ENCODE measurements around the gene PTPRJ. TPM values are rescaled to one million over a fixed set of nuclear protein-coding genes. Genes with fewer than 3 reads are reported as not detected.

Gene PTPRJ
- total and polyA plus RNA-seq, 9 of the 15 experiments (the other 6 are each of a cell fraction or from before 2014, with no cell fraction given) = 0.56 to 10.7 (median 4.8) TPM

GRCh38 chr11:48114740-48115139 lies 134.4 kb downstream of the PTPRJ start (continued):
- peak; percentile 23 for TF ChIP-seq ZNF280A (IDR thresholded peaks at IDR 0.05; ENCODE audit: low read depth, partially characterized antibody)
- TF ChIP-seq HNRNPUL1 (IDR thresholded peaks at IDR 0.05; ENCODE audit: low read length) = no peak
- TF ChIP-seq TRIM24 (IDR thresholded peaks at IDR 0.05) = peak in 1 of 2 experiments; percentile 62; a peak in 2 of 4 replicates
- TF ChIP-seq RBM15 (IDR thresholded peaks at IDR 0.05; ENCODE audit: insufficient read depth, low read length) = no peak
- no peak for TF ChIP-seq ZZZ3 (IDR thresholded peaks at IDR 0.05)
- TF ChIP-seq HOMEZ (CRISPR knock-in tag; IDR thresholded peaks at IDR 0.05) = no peak

DNA sequence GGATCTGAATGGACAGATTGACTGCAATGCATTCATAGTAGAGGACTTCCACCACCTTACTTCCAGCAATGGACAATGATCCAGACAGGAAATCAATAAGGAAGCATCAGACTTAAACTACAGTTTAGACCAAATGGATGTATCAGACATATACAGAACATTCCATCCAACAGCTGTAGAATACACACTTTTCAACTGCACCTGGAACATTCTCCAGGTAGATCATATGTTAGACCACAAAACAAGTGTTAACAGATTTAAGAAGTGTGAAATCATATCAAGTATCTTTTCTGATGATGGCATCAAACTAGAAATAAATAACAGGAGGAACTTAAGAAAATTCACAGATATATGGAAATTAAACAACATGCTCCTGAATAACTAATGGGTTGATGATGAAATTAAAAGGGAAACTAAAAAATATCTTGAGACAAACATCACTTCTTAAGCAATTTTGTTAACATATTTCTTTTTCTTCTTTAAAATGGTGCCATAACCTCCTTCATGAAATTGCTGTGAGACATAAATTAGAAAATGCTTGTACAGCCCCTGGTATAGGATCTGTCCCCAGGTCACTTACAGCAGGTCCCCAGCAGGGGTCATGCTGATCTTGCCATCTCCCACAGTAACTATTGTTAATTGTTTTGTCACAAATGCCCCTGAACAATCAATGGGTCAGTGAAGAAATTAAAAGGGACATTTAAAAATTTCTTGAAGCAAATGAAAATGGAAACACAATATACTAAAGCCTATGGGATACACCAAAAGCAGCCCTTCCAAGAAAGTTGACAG lies 136.3 kb downstream of the PTPRJ start:
- Histone ChIP-seq H4K20me1 (replicated peaks; ENCODE audit: control insufficient read depth, insufficient read depth, low read length) (no peaks in the 10 kb centered on the region), H3K4me1 (replicated peaks in 1 of 2; ENCODE audit: control insufficient read depth in 2 of 2, insufficient read depth in 2 of 2, low read length in 2 of 2) (no peaks in the 10 kb centered on the region), H2AFZ (ENCODE audit: low read depth, low read length) (no peak overlapping the region), H3K27me3 (ENCODE audit: control insufficient read depth in 2 of 2, insufficient read depth in 2 of 2, low read length in 2 of 2) (no peaks in the 10 kb centered on the region), H3K9me3 (replicated peaks; ENCODE audit: control insufficient read depth, insufficient read depth, low read depth, low read length) (peaks cover 5% of the 10 kb centered on the region), H3K4me3 (no peak overlapping the region), H3K27ac (ENCODE audit: extremely low read depth, low read depth, low read length) (no peak overlapping the region), H3K4me2 (ENCODE audit: insufficient read depth, low read length) (no peak overlapping the region), H3K9me1 (ENCODE audit: control insufficient read depth, insufficient read depth, low read length) (no peaks in the 10 kb centered on the region), H3K36me3 (ENCODE audit: control insufficient read depth, insufficient read depth, low read length) (no peaks in the 10 kb centered on the region), H3K79me2 (ENCODE audit: control insufficient read depth, insufficient read depth, low read length) (no peaks in the 10 kb centered on the region), H3K9ac (ENCODE audit: insufficient read depth in 1 of 2, low read depth in 2 of 2, low read length in 2 of 2) (no peak overlapping the region)
- BruUV-seq (replicated peaks) = no TSS peak
- FAIRE-seq (no peak), ATAC-seq (peak; percentile 83), DNase-seq (ENCODE audit: extremely low read depth in 1 of 4, low spot score in 3 of 4) (peak; percentile 28 to 53 (median 35))
- CTCF ChIA-PET (ENCODE audit: low intra/inter-chr PET ratio) = no interaction called here
- in situ Hi-C loops (cut with MboI) = no loop called here
- intact Hi-C loops (cut with micrococcal nuclease) = loop anchor here (10.0 kb wide), 1 partner anchor 252 kb away; no protein-coding TSS in a partner anchor
- TF ChIP-seq CTCF (IDR thresholded peaks at IDR 0.05 in 2 of 3, conservative IDR thresholded peaks at IDR 0.05 in 1 of 3; ENCODE audit: insufficient read depth in 2 of 3, low read depth in 1 of 3, low read length in 3 of 3) = peak; percentile 26 to 35 (median 30); a peak in 3 of 6 replicates
- TF ChIP-seq ZBTB8A (IDR thresholded peaks at IDR 0.05; ENCODE audit: partially characterized antibody) = no peak
- POLR2A ChIA-PET = interaction anchor here (0.6 kb wide), 1 partner anchor 32 kb away, joined by 4 read pairs; no protein-coding TSS in a partner anchor

Measured in K562 (cell line).